K562 (cell line): Measurements from ENCODE around the gene KCNQ2.
A peak's percentile ranks its signal among the peaks of the same experiment; 100 is the strongest.

Source experiments
- ASH1L ChIP-seq: fragments of 450-650 bp; IDR thresholded peaks from 2 replicates; pipeline ENCODE4 v1.6.1; 2018; ENCODE audit warnings: borderline replicate concordance, mild to moderate bottlenecking, low read depth; ENCODE audit not compliant: partially characterized antibody
- SP1 ChIP-seq: sonication (generic); formaldehyde crosslinking; IDR thresholded peaks from 2 replicates; pipeline ENCODE4 v1.8.1; 2022; ENCODE audit warnings: mild to moderate bottlenecking, missing genetic modification reagents
- SREBF2 ChIP-seq: sonication (generic); formaldehyde crosslinking; IDR thresholded peaks from 2 replicates; pipeline ENCODE4 v1.4.0; 2020; ENCODE audit warnings: mild to moderate bottlenecking, missing genetic modification reagents
- TRIM24 ChIP-seq, 2 experiments: fragments of 450-650 bp; IDR thresholded peaks; 2 replicates each; pipeline ENCODE4 v1.6.1; 2016
- TF ChIP-seq, protein P1 (sequence below), 3 experiments: IDR thresholded peaks in 2 of 3; conservative IDR thresholded peaks in 1 of 3; 2 replicates each; pipeline ENCODE4 v1.5.1; 2011 to 2012; ENCODE audit warnings: low read length in 3 of 3, mild to moderate bottlenecking in 3 of 3, control low read depth in 2 of 3, improper control_type of control experiment in 1 of 3, inconsistent platforms in 1 of 3, low read depth in 1 of 3, mixed read lengths in 1 of 3, moderate library complexity in 1 of 3; ENCODE audit not compliant: insufficient read depth in 2 of 3

DNA sequence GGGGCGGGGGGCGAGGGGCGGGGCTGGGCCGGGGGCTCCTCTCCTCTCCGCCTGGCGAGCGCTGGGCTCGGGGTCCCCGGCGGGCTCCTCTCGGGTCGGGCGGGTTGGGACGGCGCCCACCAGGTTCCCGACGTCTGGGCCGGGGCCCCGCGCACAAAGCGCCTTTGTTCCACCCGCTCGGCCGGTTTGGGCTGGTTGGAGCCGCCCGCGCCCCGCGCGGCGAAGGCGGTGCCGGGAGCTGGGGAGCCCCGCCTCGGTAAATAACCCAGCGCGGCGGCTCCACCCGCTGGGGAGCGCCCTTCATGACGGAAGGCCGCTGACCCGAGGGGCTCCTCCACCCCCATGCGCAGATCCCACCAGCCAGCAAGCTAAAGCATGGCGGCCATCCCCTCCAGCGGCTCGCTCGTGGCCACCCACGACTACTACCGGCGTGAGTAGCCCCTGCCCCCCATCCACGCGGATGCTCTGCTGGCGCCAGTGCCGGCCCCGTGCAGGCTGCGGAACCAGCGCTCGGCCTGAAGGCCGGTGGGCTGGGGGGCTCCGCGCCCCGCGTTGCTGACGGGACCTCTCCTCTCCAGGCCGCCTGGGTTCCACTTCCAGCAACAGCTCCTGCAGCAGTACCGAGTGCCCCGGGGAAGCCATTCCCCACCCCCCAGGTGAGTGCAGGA is 48.6 kb upstream of the KCNQ2 start:
- peak in 1 of 2 experiments; percentile 63; a peak in 2 of 4 replicates for TF ChIP-seq TRIM24 (IDR thresholded peaks at IDR 0.05)
- TF ChIP-seq SREBF2 (CRISPR knock-in tag) = no peak
- no peak for TF ChIP-seq SP1 (CRISPR knock-in tag)
- no peak for TF ChIP-seq ASH1L
- TF ChIP-seq, protein P1, sequence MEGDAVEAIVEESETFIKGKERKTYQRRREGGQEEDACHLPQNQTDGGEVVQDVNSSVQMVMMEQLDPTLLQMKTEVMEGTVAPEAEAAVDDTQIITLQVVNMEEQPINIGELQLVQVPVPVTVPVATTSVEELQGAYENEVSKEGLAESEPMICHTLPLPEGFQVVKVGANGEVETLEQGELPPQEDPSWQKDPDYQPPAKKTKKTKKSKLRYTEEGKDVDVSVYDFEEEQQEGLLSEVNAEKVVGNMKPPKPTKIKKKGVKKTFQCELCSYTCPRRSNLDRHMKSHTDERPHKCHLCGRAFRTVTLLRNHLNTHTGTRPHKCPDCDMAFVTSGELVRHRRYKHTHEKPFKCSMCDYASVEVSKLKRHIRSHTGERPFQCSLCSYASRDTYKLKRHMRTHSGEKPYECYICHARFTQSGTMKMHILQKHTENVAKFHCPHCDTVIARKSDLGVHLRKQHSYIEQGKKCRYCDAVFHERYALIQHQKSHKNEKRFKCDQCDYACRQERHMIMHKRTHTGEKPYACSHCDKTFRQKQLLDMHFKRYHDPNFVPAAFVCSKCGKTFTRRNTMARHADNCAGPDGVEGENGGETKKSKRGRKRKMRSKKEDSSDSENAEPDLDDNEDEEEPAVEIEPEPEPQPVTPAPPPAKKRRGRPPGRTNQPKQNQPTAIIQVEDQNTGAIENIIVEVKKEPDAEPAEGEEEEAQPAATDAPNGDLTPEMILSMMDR (IDR thresholded peaks at IDR 0.05 in 2 of 3, conservative IDR thresholded peaks at IDR 0.05 in 1 of 3; ENCODE audit: insufficient read depth in 2 of 3, low read depth in 1 of 3, low read length in 3 of 3) = peak; percentile 15 to 39 (median 39); a peak in 3 of 6 replicates
